HepG2 (cell line): ENCODE results near the gene CALML4. TPM values are rescaled to one million over a fixed set of nuclear protein-coding genes. Genes with fewer than 3 reads are reported as not detected.

Source experiments
- ATAD3A ChIP-seq: sonication (generic); formaldehyde crosslinking; IDR thresholded peaks from 2 replicates; pipeline ENCODE4 v1.4.0; 2020; ENCODE audit warnings: missing genetic modification reagents
- DZIP1 ChIP-seq: sonication (generic); formaldehyde crosslinking; IDR thresholded peaks from 2 replicates; pipeline ENCODE4 v1.5.0; 2020; ENCODE audit warnings: mild to moderate bottlenecking, missing genetic modification reagents
- EZH2 ChIP-seq: conservative IDR thresholded peaks from 2 replicates; pipeline ENCODE4 v1.6.1; 2012; ENCODE audit warnings: mild to moderate bottlenecking, low read depth, low read length, moderate library complexity
- HMGXB4 ChIP-seq, 2 experiments: sonication (generic) in 1 of 2; formaldehyde crosslinking in 1 of 2; IDR thresholded peaks; 2 replicates each; pipeline versions ENCODE4 v1.4.0 to v1.6.1; 2018 to 2020; ENCODE audit warnings: missing genetic modification reagents in 2 of 2, borderline replicate concordance in 1 of 2, low read depth in 1 of 2, mild to moderate bottlenecking in 1 of 2, missing biosample characterization in 1 of 2
- MXI1 ChIP-seq: IDR thresholded peaks from 3 replicates; pipeline ENCODE4 v1.6.1; 2012; ENCODE audit warnings: low read depth, low read length, inconsistent platforms, borderline replicate concordance
- SIX1 ChIP-seq: sonication (generic); formaldehyde crosslinking; IDR thresholded peaks from 2 replicates; pipeline ENCODE4 v1.4.0; 2020; ENCODE audit warnings: missing genetic modification reagents, borderline replicate concordance
- STAT5B ChIP-seq: sonication (generic); formaldehyde crosslinking; IDR thresholded peaks from 2 replicates; pipeline ENCODE4 v1.4.0; 2020; ENCODE audit warnings: missing genetic modification reagents
- TAF15 ChIP-seq: fragments of 200-400 bp; formaldehyde crosslinking; IDR thresholded peaks from one replicate; pipeline ENCODE4 v1.6.1; 2018; ENCODE audit warnings: mild to moderate bottlenecking, low read depth, low read length; ENCODE audit not compliant: poor library complexity, severe bottlenecking
- ZFX ChIP-seq: sonication (generic); formaldehyde crosslinking; IDR thresholded peaks from 2 replicates; pipeline ENCODE4 v1.4.0; 2020; ENCODE audit warnings: mild to moderate bottlenecking, low read depth, missing genetic modification reagents, moderate library complexity
- ZNF253 ChIP-seq: sonication (generic); formaldehyde crosslinking; IDR thresholded peaks from 2 replicates; pipeline ENCODE4 v1.8.0; 2022; ENCODE audit warnings: mild to moderate bottlenecking, missing genetic modification reagents, borderline replicate concordance
- ZNF652 ChIP-seq: IDR thresholded peaks from 2 replicates; pipeline ENCODE4 v1.6.1; 2016; ENCODE audit warnings: low read depth, borderline replicate concordance
- polyA plus RNA-seq, 8 experiments: library from polyadenylated mRNA; depleted of rRNA in 3 of 8; stranded (reverse) in 7 of 8; unstranded in 1 of 8; fragments of >200 nt; fragmentation: Illumina TruSeq in 4 of 8; extraction: Trizol in 4 of 8; gene quantifications; 2 replicates each; pipeline versions ENCODE4 v1.2.1 to v1.2.3, GENCODE V29; 2011 to 2016; ENCODE audit warnings: low read depth in 4 of 8, missing spikeins in 1 of 8, mixed read lengths in 1 of 8; ENCODE audit not compliant: insufficient read depth in 1 of 8
- total RNA-seq, 5 experiments: library from RNA; depleted of rRNA; stranded (reverse); fragments of >200 nt; fragmentation: Illumina TruSeq; extraction: Trizol; gene quantifications; 2 replicates each; pipeline ENCODE4 v1.2.3, GENCODE V29; 2016; ENCODE audit warnings: low read depth in 1 of 5
- TF ChIP-seq, protein P1 (sequence below): sonication (generic); formaldehyde crosslinking; IDR thresholded peaks from 2 replicates; pipeline ENCODE4 v1.5.0; 2020; ENCODE audit warnings: missing genetic modification reagents, mild to moderate bottlenecking, borderline replicate concordance
- TF ChIP-seq, protein P2 (sequence below): sonication (generic); formaldehyde crosslinking; IDR thresholded peaks from 2 replicates; pipeline ENCODE4 v1.5.1; 2020; ENCODE audit warnings: missing genetic modification reagents, mild to moderate bottlenecking, borderline replicate concordance
- TF ChIP-seq, protein P3 (sequence below): conservative IDR thresholded peaks from 2 replicates; pipeline ENCODE4 v1.6.1; 2018; ENCODE audit warnings: missing genetic modification reagents
- TF ChIP-seq, protein P4 (sequence below): sonication (generic); formaldehyde crosslinking; IDR thresholded peaks from 2 replicates; pipeline ENCODE4 v1.5.0; 2020; ENCODE audit warnings: missing genetic modification reagents

CALML4 gene
- total and polyA plus RNA-seq, 2 of the 13 experiments (the other 11 are each of a cell fraction or from before 2014, with no cell fraction given), result 3.6 to 8.7 TPM

DNA sequence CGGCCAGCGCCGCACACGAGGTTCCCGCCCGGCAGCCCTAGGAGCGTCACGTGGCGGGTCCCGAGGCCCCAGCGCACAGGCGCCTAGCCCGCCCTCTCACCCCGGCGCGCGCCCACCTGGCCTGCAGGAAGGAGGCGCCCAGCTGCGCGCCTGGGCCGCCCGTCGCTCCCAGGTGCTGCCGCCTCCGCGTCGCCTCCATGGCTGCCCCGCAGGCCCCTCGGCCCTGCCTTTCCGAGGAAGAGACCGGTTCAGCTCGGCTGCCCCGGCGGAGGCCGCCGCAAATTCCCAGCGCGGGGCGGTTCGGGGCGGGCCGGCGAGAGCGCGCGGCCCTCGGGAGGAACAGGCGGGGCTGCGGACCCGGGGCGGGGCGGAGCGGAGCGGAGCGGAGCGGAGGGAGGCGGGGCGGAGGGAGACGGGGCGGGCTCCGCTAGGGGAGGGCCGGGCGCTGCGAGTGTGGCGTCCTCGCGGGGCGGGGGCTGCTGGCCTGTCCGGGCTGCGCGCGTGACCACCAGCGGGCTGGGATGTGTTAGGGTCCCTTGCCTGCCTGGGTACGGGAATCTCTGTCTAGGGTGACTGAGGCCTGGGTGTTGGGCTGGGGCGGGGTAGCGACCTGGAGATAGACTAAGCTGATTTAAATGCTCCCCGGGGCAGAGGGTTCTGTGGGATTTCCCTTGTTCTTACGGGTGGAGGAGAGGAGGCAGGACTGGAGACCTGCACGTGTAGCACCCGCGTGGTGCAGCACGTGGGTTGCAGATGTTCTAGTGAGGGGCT lies 24.4 kb upstream of the CALML4 start, which contains the start of gene CLN6 (continued):
- TF ChIP-seq, protein P1, sequence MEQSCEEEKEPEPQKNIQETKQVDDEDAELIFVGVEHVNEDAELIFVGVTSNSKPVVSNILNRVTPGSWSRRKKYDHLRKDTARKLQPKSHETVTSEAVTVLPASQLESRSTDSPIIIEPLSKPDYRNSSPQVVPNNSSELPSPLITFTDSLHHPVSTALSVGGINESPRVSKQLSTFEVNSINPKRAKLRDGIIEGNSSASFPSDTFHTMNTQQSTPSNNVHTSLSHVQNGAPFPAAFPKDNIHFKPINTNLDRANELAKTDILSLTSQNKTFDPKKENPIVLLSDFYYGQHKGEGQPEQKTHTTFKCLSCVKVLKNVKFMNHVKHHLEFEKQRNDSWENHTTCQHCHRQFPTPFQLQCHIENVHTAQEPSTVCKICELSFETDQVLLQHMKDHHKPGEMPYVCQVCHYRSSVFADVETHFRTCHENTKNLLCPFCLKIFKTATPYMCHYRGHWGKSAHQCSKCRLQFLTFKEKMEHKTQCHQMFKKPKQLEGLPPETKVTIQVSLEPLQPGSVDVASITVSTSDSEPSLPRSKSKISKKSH (CRISPR knock-in tag), result peak; percentile 71; the same call in 1 of the 2 replicates
- TF ChIP-seq MXI1 (peak; percentile 71; the same call in 1 of the 3 replicates), EZH2 (no peak), HMGXB4 (CRISPR knock-in tag; IDR thresholded peaks at IDR 0.05; ENCODE audit: borderline replicate concordance in 1 of 2, low read depth in 1 of 2) (peak; percentile 29 to 53; a peak in 2 of 4 replicates), SIX1 (CRISPR knock-in tag) (no peak), TAF15 (no peak), STAT5B (CRISPR knock-in tag) (no peak), ATAD3A (CRISPR knock-in tag) (no peak), ZNF253 (CRISPR knock-in tag) (no peak), DZIP1 (CRISPR knock-in tag) (0 out of 2 replicates have a peak, but pooled peaks have one; percentile 49), ZNF652 (CRISPR knock-in tag) (no peak), ZFX (CRISPR knock-in tag) (peak; percentile 96)
- TF ChIP-seq, protein P2, sequence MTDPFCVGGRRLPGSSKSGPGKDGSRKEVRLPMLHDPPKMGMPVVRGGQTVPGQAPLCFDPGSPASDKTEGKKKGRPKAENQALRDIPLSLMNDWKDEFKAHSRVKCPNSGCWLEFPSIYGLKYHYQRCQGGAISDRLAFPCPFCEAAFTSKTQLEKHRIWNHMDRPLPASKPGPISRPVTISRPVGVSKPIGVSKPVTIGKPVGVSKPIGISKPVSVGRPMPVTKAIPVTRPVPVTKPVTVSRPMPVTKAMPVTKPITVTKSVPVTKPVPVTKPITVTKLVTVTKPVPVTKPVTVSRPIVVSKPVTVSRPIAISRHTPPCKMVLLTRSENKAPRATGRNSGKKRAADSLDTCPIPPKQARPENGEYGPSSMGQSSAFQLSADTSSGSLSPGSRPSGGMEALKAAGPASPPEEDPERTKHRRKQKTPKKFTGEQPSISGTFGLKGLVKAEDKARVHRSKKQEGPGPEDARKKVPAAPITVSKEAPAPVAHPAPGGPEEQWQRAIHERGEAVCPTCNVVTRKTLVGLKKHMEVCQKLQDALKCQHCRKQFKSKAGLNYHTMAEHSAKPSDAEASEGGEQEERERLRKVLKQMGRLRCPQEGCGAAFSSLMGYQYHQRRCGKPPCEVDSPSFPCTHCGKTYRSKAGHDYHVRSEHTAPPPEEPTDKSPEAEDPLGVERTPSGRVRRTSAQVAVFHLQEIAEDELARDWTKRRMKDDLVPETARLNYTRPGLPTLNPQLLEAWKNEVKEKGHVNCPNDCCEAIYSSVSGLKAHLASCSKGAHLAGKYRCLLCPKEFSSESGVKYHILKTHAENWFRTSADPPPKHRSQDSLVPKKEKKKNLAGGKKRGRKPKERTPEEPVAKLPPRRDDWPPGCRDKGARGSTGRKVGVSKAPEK (CRISPR knock-in tag), result no peak
- TF ChIP-seq, protein P3, sequence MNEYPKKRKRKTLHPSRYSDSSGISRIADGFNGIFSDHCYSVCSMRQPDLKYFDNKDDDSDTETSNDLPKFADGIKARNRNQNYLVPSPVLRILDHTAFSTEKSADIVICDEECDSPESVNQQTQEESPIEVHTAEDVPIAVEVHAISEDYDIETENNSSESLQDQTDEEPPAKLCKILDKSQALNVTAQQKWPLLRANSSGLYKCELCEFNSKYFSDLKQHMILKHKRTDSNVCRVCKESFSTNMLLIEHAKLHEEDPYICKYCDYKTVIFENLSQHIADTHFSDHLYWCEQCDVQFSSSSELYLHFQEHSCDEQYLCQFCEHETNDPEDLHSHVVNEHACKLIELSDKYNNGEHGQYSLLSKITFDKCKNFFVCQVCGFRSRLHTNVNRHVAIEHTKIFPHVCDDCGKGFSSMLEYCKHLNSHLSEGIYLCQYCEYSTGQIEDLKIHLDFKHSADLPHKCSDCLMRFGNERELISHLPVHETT (CRISPR knock-in tag), result no peak; the same call in 1 of the 2 replicates
- TF ChIP-seq, protein P4, sequence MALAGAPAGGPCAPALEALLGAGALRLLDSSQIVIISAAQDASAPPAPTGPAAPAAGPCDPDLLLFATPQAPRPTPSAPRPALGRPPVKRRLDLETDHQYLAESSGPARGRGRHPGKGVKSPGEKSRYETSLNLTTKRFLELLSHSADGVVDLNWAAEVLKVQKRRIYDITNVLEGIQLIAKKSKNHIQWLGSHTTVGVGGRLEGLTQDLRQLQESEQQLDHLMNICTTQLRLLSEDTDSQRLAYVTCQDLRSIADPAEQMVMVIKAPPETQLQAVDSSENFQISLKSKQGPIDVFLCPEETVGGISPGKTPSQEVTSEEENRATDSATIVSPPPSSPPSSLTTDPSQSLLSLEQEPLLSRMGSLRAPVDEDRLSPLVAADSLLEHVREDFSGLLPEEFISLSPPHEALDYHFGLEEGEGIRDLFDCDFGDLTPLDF, result peak; percentile 76
